Measurements from ENCODE around the gene HAX1.
"Not testable (repeated sequence)": the region's sequence is repeated elsewhere in the genome, so short reads cannot be mapped to it uniquely, and the experiment has no call there.

The HAX1 gene

GRCh38 chr1:154276797-154277196, 4.4 kb downstream of the HAX1 start:
- Histone ChIP-seq H3K9me3 (ENCODE audit: control insufficient read depth in 2 of 2, low read length in 2 of 2) (no peaks in the 10 kb centered on the region), H3K4me1 (ENCODE audit: control insufficient read depth, insufficient read depth, low read length) (peaks cover 13% of the 10 kb centered on the region), H3K9ac (ENCODE audit: low read length in 2 of 2) (no peak overlapping the region), H3K4me3 (ENCODE audit: low read length in 2 of 2) (no peak overlapping the region), H3K27ac (ENCODE audit: low read length) (no peak overlapping the region), H3K27me3 (ENCODE audit: control insufficient read depth in 1 of 2, insufficient read depth in 2 of 2, low read length in 2 of 2) (no peaks in the 10 kb centered on the region), H3K36me3 (ENCODE audit: control insufficient read depth in 2 of 2, insufficient read depth in 2 of 2, low read length in 2 of 2) (peaks cover 9 to 13% of the 10 kb centered on the region in 2 donors)

- not testable (repeated sequence) for H3K9ac ChIP-seq (ENCODE audit: low read length in 2 of 2); H3K4me1 ChIP-seq (ENCODE audit: control insufficient read depth, insufficient read depth, low read length); H3K36me3 ChIP-seq (ENCODE audit: control insufficient read depth in 2 of 2, insufficient read depth in 2 of 2, low read length in 2 of 2); H3K27me3 ChIP-seq (ENCODE audit: control insufficient read depth in 1 of 2, insufficient read depth in 2 of 2, low read length in 2 of 2); H3K27ac ChIP-seq (ENCODE audit: low read length); H3K9me3 ChIP-seq (ENCODE audit: control insufficient read depth in 2 of 2, low read length in 2 of 2); H3K4me3 ChIP-seq (ENCODE audit: low read length in 2 of 2)
Measured at GRCh38 chr1:154287591-154287990, 15.2 kb downstream of the HAX1 start.

- no peaks in the 10 kb centered on the region for H3K27me3 ChIP-seq (ENCODE audit: control insufficient read depth in 1 of 2, insufficient read depth in 2 of 2, low read length in 2 of 2)
- H3K9ac ChIP-seq (ENCODE audit: low read length in 2 of 2), result no peak overlapping the region
- no peaks in the 10 kb centered on the region for H3K36me3 ChIP-seq (ENCODE audit: control insufficient read depth in 2 of 2, insufficient read depth in 2 of 2, low read length in 2 of 2)
- H3K9me3 ChIP-seq (ENCODE audit: control insufficient read depth in 2 of 2, low read length in 2 of 2), result no peaks in the 10 kb centered on the region
- no peak overlapping the region for H3K27ac ChIP-seq (ENCODE audit: low read length)
- H3K4me1 ChIP-seq (ENCODE audit: control insufficient read depth, insufficient read depth, low read length), result no peaks in the 10 kb centered on the region
- H3K4me3 ChIP-seq (ENCODE audit: low read length in 2 of 2), result no peak overlapping the region
Measured at GRCh38 chr1:154288661-154289060, 16.2 kb downstream of the HAX1 start.

DNA sequence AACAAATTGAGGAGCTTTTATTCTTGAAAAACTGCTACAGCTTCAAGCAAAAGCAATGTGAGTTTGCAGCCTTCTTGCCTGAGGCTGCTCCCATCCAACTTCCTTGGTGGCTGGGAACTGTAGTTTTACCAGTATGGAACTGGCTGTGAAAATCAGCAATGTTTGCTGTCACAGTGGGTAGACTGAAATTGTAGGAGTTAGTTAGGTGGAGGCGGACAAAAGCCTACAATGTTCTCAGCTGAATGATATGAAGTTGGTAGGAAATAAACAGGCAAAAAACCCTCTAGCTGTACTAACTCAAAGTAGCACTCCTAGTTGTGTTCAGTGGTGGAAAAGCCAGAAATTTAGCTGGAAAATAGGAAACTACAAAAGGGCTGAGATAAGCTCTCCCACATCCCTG, 18.5 kb downstream of the HAX1 start:
- Histone ChIP-seq H3K9ac (ENCODE audit: low read length in 2 of 2) (no peak overlapping the region), H3K27me3 (ENCODE audit: control insufficient read depth in 1 of 2, insufficient read depth in 2 of 2, low read length in 2 of 2) (no peaks in the 10 kb centered on the region), H3K9me3 (ENCODE audit: control insufficient read depth in 2 of 2, low read length in 2 of 2) (peaks cover 0 to 13% of the 10 kb centered on the region in 2 donors), H3K4me3 (ENCODE audit: low read length in 2 of 2) (no peak overlapping the region), H3K27ac (ENCODE audit: low read length) (no peak overlapping the region), H3K4me1 (ENCODE audit: control insufficient read depth, insufficient read depth, low read length) (no peaks in the 10 kb centered on the region), H3K36me3 (ENCODE audit: control insufficient read depth in 2 of 2, insufficient read depth in 2 of 2, low read length in 2 of 2) (no peaks in the 10 kb centered on the region)

- Histone ChIP-seq H3K27ac (ENCODE audit: low read length) (no peak overlapping the region), H3K9me3 (ENCODE audit: control insufficient read depth in 2 of 2, low read length in 2 of 2) (peaks cover 0 to 13% of the 10 kb centered on the region in 2 donors), H3K9ac (ENCODE audit: low read length in 2 of 2) (no peak overlapping the region), H3K27me3 (ENCODE audit: control insufficient read depth in 1 of 2, insufficient read depth in 2 of 2, low read length in 2 of 2) (no peaks in the 10 kb centered on the region), H3K4me1 (ENCODE audit: control insufficient read depth, insufficient read depth, low read length) (no peaks in the 10 kb centered on the region), H3K4me3 (ENCODE audit: low read length in 2 of 2) (no peak overlapping the region), H3K36me3 (ENCODE audit: control insufficient read depth in 2 of 2, insufficient read depth in 2 of 2, low read length in 2 of 2) (no peaks in the 10 kb centered on the region)
Measured at GRCh38 chr1:154295408-154296235, 23.2 kb downstream of the HAX1 start.

- Histone ChIP-seq H3K27me3 (ENCODE audit: control insufficient read depth in 1 of 2, insufficient read depth in 2 of 2, low read length in 2 of 2) (no peaks in the 10 kb centered on the region), H3K9me3 (ENCODE audit: control insufficient read depth in 2 of 2, low read length in 2 of 2) (no peaks in the 10 kb centered on the region), H3K4me3 (ENCODE audit: low read length in 2 of 2) (no peak overlapping the region), H3K36me3 (ENCODE audit: control insufficient read depth in 2 of 2, insufficient read depth in 2 of 2, low read length in 2 of 2) (no peaks in the 10 kb centered on the region), H3K9ac (ENCODE audit: low read length in 2 of 2) (no peak overlapping the region), H3K27ac (ENCODE audit: low read length) (no peak overlapping the region), H3K4me1 (ENCODE audit: control insufficient read depth, insufficient read depth, low read length) (no peaks in the 10 kb centered on the region)
Measured at GRCh38 chr1:154301582-154301981, 29.2 kb downstream of the HAX1 start.

GRCh38 chr1:154304664-154305337, 32.4 kb downstream of the HAX1 start:
- Histone ChIP-seq H3K27me3 (ENCODE audit: control insufficient read depth in 1 of 2, insufficient read depth in 2 of 2, low read length in 2 of 2) (no peaks in the 10 kb centered on the region), H3K27ac (ENCODE audit: low read length) (no peak overlapping the region), H3K9ac (ENCODE audit: low read length in 2 of 2) (no peak overlapping the region), H3K9me3 (ENCODE audit: control insufficient read depth in 2 of 2, low read length in 2 of 2) (no peaks in the 10 kb centered on the region), H3K36me3 (ENCODE audit: control insufficient read depth in 2 of 2, insufficient read depth in 2 of 2, low read length in 2 of 2) (no peaks in the 10 kb centered on the region), H3K4me3 (ENCODE audit: low read length in 2 of 2) (no peak overlapping the region), H3K4me1 (ENCODE audit: control insufficient read depth, insufficient read depth, low read length) (no peaks in the 10 kb centered on the region)

DNA sequence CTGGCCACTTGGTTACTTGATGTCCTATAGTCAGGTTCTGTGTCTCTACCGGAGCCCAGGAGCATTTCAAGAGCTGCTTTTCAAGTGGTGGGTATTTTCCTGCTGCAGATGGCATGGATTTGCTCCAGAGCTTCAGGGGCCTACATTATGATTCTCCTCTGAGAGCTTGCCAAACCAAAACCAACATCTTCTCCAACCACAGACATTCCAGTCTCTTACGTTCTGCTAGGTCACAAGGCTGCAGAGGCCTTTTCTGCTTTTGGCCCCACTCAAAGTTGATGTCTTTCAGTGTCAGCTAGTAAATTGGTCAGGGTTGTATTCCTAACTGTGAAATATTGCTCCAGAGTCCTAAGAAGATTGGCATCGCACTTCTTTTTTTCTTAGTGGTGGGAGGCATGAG, 33.7 kb downstream of the HAX1 start:
- Histone ChIP-seq H3K4me1 (ENCODE audit: control insufficient read depth, insufficient read depth, low read length) (no peaks in the 10 kb centered on the region), H3K9me3 (ENCODE audit: control insufficient read depth in 2 of 2, low read length in 2 of 2) (no peaks in the 10 kb centered on the region), H3K4me3 (ENCODE audit: low read length in 2 of 2) (no peak overlapping the region), H3K9ac (ENCODE audit: low read length in 2 of 2) (no peak overlapping the region), H3K27me3 (ENCODE audit: control insufficient read depth in 1 of 2, insufficient read depth in 2 of 2, low read length in 2 of 2) (no peaks in the 10 kb centered on the region), H3K27ac (ENCODE audit: low read length) (no peak overlapping the region), H3K36me3 (ENCODE audit: control insufficient read depth in 2 of 2, insufficient read depth in 2 of 2, low read length in 2 of 2) (no peaks in the 10 kb centered on the region)

DNA sequence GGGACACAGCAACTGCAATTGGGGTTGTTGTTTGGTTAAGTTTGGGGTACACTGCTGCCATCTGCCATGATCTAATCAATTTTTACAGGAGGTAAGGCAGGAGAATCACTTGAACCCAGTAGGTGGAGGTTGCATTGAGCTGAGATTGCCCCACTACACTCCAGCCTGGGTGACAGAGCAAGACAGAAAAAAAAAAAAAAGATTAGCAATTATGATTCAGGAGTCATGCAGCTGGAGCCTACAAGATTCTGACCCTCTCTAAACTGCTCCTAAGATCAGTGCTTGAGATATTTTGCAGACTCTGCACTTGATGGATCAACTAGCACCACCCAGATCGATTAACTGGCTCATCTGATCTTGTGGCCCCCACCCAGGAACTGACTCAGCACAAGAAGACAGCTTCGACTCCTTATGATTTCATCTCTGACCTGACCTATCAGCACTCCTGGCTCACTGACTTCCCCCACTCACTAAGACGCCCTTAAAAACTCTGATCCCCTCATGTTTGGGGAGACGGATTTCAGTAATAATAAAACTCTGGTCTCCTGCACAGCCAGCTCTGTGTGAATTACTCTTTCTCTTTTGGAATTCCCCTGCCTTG, 35.3 kb downstream of the HAX1 start:
- not testable (repeated sequence) for H3K27ac ChIP-seq (ENCODE audit: low read length); H3K9ac ChIP-seq (ENCODE audit: low read length in 2 of 2); H3K9me3 ChIP-seq (ENCODE audit: control insufficient read depth in 2 of 2, low read length in 2 of 2); H3K36me3 ChIP-seq (ENCODE audit: control insufficient read depth in 2 of 2, insufficient read depth in 2 of 2, low read length in 2 of 2); H3K27me3 ChIP-seq (ENCODE audit: control insufficient read depth in 1 of 2, insufficient read depth in 2 of 2, low read length in 2 of 2); H3K4me3 ChIP-seq (ENCODE audit: low read length in 2 of 2); H3K4me1 ChIP-seq (ENCODE audit: control insufficient read depth, insufficient read depth, low read length)

GRCh38 chr1:154309136-154309535, 36.7 kb downstream of the HAX1 start:
- not testable (repeated sequence) for H3K36me3 ChIP-seq (ENCODE audit: control insufficient read depth in 2 of 2, insufficient read depth in 2 of 2, low read length in 2 of 2); H3K9me3 ChIP-seq (ENCODE audit: control insufficient read depth in 2 of 2, low read length in 2 of 2); H3K4me3 ChIP-seq (ENCODE audit: low read length in 2 of 2); H3K4me1 ChIP-seq (ENCODE audit: control insufficient read depth, insufficient read depth, low read length); H3K9ac ChIP-seq (ENCODE audit: low read length in 2 of 2); H3K27ac ChIP-seq (ENCODE audit: low read length); H3K27me3 ChIP-seq (ENCODE audit: control insufficient read depth in 1 of 2, insufficient read depth in 2 of 2, low read length in 2 of 2)
